NCI-H524 treated with DMSO at 0.1 percent for 48 hours (cell line): ENCODE data around the gene VAMP5.
"Not testable (repeated sequence)": the region's sequence is repeated elsewhere in the genome, so short reads cannot be mapped to it uniquely, and the experiment has no call there.

Source experiments
- DNase-seq: peaks from one replicate; lab custom pipeline; 2025; lab: John Stamatoyannopoulos, UW

The VAMP5 gene

DNA sequence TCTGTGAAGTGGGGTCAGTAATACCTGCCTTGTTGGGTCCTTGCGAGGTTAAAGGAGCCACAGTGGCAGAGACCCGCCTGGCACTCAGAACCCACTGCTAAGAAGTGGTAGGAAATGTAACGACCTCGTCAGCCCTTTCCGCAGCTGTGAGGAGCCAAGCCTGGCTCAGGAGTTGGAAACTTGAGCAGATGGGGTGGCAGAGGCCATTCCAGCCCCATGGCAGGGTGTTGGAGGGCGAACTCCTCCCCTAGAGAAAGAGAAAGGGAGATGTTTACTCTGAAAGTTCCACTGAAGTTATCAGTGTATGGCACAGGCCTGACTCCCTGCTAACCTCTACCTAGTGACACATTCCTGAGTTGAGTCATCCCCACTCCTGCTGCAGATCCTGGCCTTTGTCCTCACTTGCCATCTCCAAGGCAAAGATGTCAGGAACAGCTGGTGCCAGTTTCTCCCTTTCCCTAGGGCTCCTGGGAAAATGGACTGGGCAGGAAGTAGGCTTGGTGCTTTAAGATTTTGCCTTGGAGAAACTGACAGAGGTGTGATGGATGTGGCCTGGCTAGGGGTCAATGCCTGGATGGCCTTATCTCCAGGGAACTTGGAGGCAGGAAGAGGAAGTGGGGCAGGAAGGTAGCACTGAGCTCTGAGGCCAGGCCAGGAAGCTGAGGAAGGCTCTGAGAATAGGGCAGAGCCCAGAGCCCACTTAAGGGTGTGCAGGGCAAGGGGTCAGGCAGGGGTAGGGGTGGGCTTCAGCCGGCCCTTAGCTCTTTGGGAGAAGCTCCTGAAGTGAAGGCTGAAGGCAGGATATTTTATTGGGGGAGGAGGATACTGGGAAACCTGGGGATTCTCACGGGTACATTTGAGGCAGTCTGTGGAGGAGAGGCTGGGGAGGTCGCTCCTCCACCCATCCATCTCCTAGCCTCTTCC, 888 bp downstream of the VAMP5 start:
- DNase-seq: no peak

DNA sequence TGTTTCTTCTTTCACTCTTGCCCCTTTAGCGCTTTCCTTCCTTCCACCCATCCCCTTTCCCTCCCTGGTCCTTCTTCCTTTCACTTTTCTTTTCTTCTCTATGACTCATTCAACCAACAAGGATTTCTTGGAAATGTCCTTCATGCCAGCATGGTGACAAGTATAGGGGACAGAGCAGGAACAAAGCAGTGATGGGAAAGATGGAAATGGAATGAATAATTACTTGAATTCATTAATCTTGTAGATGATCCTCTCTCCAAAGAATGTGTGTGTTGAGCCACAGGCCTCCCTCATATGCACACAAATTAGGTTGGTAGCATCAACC, 1.5 kb downstream of the VAMP5 start:
- no peak for DNase-seq

DNA sequence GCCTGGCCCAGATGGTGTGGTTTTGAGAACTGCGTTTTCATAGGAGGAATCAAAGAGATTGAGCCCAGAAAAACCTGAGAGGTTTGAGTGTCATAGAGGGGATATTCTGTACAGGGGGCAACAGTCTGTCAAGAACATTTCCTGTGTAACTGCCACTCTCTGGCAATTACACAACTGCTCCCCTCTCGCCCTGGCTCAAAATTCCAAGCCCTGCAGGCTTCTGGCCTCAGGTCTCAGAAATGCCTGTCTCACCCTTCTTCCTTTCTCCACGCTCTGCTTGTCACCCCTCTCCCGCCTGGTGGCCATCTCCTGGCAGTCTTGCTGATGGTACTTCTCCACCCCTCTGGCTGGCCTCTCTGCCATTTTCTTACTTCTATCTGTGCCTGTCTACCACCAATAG, 4.0 kb downstream of the VAMP5 start:
- DNase-seq: no peak

DNA sequence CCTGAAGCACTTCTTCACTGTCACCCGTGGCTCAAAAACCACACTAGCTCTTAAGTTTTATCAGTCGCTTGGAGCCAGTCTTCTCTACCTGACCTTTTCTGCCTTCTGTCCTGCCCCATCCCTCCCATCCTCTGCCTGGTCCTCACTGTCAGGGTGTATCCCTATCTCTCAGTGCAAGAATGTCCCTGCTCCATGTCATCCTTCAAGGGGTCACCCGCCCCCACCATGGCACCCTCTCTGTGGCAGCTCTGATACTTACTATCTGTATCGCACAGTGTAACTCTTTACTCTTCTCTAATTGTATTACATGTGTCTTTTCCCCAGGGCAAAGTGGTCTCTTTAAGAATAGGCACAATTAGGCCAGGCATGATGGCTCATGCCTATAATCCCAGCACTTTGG, 4.4 kb downstream of the VAMP5 start:
- no peak for DNase-seq

DNA sequence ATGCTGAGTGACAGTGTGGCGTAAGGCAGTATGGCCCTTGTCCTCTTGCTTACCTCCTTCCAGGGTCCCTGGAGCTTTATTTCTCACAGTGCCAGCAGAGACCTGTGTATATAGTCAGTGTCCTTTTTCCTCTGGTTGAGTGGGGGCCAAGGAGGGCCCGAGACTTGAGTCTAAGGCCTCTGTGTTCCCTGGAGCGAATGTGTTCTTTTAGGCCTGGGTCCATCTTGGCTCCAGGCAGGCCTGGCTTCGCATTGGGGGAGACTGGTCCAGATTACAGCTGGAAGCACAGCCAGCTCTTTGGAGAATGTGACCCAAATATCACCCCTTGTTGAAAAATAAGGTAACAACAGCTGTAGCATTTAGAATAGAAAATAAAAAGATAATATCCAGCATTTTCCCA, 5.0 kb downstream of the VAMP5 start:
- DNase-seq: no peak

DNA sequence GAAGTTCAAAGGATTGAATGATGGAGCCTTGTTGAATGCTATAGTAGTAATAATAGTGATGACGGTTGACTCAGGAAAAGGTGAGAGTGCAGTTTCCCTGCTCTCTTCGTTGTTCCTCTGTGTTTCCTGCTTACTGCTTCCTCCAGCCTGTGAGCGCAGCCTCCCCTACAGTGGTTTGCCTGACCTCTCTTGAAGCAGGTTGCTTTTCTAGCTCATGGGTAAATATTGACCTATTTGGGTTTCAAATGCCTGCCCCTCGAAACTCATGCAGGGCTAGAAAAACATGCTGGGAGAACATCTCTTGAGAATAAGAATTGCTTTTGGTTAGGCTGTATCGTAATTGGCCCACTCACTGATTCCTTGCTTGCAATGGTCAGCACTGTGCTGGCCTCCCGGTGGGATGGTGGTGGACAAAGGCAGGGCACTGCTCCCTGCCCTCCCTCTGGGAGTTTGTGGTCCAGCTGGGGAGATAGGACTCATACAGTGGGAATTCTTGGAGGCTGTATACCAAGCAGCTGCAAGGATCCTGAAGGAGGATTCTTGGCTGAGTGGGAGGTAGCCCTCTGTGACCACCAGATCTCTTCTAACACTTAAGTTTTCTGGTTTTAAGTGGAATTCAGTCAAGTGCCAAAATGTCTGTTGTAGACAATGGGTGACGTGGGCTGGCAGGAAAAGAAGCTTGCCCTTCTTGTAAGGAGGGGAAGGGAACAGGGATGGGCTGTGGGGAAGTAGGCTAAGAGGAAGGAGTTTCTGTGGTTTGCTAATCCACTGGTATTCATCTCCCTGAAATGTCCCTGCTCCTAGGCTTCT, 6.0 kb downstream of the VAMP5 start:
- no peak for DNase-seq

DNA sequence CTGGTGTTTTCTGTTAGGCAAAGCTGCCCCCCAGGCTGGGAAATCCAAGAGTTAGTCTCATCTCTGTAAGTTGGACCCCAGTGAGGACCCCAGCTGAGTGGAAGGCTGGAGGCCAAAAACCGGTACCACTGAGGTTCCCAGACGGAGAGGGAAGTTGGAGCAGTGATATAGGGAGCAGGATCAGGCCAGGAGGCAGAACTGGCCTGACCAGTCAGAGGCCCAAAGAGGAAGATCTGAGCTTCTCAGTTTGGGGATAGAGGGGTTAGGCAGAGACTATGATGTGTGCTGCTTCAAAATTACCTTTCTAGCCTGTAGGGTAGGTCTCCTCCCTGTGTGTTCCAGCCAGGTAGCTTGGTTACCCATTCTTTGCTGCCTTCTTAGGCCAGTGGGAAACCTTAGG, 6.7 kb downstream of the VAMP5 start:
- DNase-seq: no peak

- DNase-seq: no peak
These were observed 7.3 kb downstream of the VAMP5 start for GRCh38 chr2:85591563-85591962.

GRCh38 chr2:85592299-85592698, 8.1 kb downstream of the VAMP5 start:
- DNase-seq: not testable (repeated sequence)

DNA sequence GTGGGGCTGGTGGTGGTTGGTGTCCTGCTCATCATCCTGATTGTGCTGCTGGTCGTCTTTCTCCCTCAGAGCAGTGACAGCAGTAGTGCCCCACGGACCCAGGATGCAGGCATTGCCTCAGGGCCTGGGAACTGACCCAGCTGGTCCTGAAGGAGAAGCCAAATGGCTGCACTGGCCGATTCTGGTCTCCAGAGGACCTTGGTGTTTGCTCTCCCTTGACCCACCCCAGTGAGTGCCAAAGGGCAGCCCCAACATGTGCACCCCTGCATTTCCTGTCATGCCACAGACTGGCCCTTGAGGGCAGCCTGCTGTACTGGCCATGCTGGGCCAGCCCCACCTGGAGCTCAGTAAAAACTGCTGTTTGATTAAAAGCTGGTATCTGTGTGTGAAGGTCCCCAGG, 8.8 kb downstream of the VAMP5 start:
- DNase-seq: no peak

GRCh38 chr2:85594715-85595300, 10.6 kb downstream of the VAMP5 start:
- DNase-seq: no peak

GRCh38 chr2:85595301-85596025, 11.2 kb downstream of the VAMP5 start, which contains the start of gene RNF181:
TSS of gene RNF181 (plus strand) at chr2:85595745. CDS start at chr2:85595764, 19 bp downstream.
- DNase-seq: peak; percentile 94

GRCh38 chr2:85596026-85596333, 11.7 kb downstream of the VAMP5 start:
- no peak for DNase-seq

GRCh38 chr2:85596486-85597143, 12.4 kb downstream of the VAMP5 start:
- no peak for DNase-seq

- no peak for DNase-seq
These were observed 13.0 kb downstream of the VAMP5 start for GRCh38 chr2:85597241-85597640.

GRCh38 chr2:85598594-85599340, 14.5 kb downstream of the VAMP5 start:
- no peak for DNase-seq

GRCh38 chr2:85599468-85600234, 15.4 kb downstream of the VAMP5 start:
- no peak for DNase-seq

DNA sequence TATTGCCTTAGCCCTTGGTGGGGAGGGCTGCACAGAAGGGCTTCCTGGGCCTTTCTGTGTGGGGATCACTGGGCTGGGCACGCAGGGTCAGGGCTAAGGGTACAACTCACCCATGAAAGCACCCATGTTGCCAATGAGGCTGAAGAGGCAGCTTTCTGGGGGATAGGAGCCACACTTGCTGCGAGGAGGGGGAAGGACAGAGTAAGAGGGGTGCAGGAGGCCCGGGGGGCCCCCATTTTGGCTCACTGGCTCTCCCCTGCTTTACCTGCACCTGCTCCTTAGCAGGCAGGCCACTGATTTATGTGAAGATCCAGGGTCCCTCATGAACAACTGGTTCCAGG, 16.0 kb downstream of the VAMP5 start:
- no peak for DNase-seq

- no peak for DNase-seq
These were observed 16.9 kb downstream of the VAMP5 start for GRCh38 chr2:85600951-85601770.
